ENCODE measurements around the gene GRIP1. TPM values are rescaled to one million over a fixed set of nuclear protein-coding genes. Genes with fewer than 3 reads are reported as not detected.

The GRIP1 gene
- total RNA-seq, 2 donors from 2014 or later = 5.2 to 19.5 TPM

- Histone ChIP-seq H3K4me1 (replicated peaks) (no peaks in the 10 kb centered on the region), H3K36me3 (no peaks in the 10 kb centered on the region), H3K9me3 (no peaks in the 10 kb centered on the region), H3K27ac (no peak overlapping the region), H3K4me3 (no peak overlapping the region), H3K27me3 (replicated peaks; ENCODE audit: insufficient read depth) (no peaks in the 10 kb centered on the region)
- no peak for DNase-seq (ENCODE audit: low spot score)
- intact Hi-C loops (cut with DNase I) = no loop called here
- TF ChIP-seq CTCF (IDR thresholded peaks at IDR 0.05) = no peak
- no peak for TF ChIP-seq POLR2AphosphoS5 (IDR thresholded peaks at IDR 0.05)
- no peak for TF ChIP-seq POLR2A (IDR thresholded peaks at IDR 0.05)
These were observed 210.9 kb downstream of the GRIP1 start for GRCh38 chr12:66467932-66468331.

- no peak for DNase-seq (ENCODE audit: low spot score)
- TF ChIP-seq CTCF (IDR thresholded peaks at IDR 0.05) (no peak), POLR2A (IDR thresholded peaks at IDR 0.05) (no peak), POLR2AphosphoS5 (IDR thresholded peaks at IDR 0.05) (no peak)
These were observed 217.5 kb downstream of the GRIP1 start for GRCh38 chr12:66461331-66461730.

GRCh38 chr12:66459944-66460482 is 218.9 kb downstream of the GRIP1 start:
- intact Hi-C loops (cut with DNase I) = no loop called here

More at GRCh38 chr12:66461331-66461730, 217.5 kb downstream of the GRIP1 start:
- WGBS = 73% methylated on average over 3 of the region's 3 CpGs
- Histone ChIP-seq H3K4me3 (no peak overlapping the region), H3K27ac (no peak overlapping the region), H3K27me3 (replicated peaks; ENCODE audit: insufficient read depth) (no peaks in the 10 kb centered on the region), H3K4me1 (replicated peaks) (no peaks in the 10 kb centered on the region), H3K36me3 (no peaks in the 10 kb centered on the region), H3K9me3 (no peaks in the 10 kb centered on the region)
- intact Hi-C loops (cut with DNase I) = no loop called here

GRCh38 chr12:66456612-66457011 is 222.3 kb downstream of the GRIP1 start:
- intact Hi-C loops (cut with DNase I) = no loop called here
- WGBS = 24% methylated on average over 2 of the region's 2 CpGs
- no peak for DNase-seq (ENCODE audit: low spot score)
- TF ChIP-seq POLR2AphosphoS5 (IDR thresholded peaks at IDR 0.05) (no peak), CTCF (IDR thresholded peaks at IDR 0.05) (no peak), POLR2A (IDR thresholded peaks at IDR 0.05) (no peak)
- Histone ChIP-seq H3K4me1 (replicated peaks) (no peaks in the 10 kb centered on the region), H3K4me3 (no peak overlapping the region), H3K36me3 (no peaks in the 10 kb centered on the region), H3K27ac (no peak overlapping the region), H3K27me3 (replicated peaks; ENCODE audit: insufficient read depth) (no peaks in the 10 kb centered on the region), H3K9me3 (no peaks in the 10 kb centered on the region)

More at GRCh38 chr12:66459944-66460482, 218.9 kb downstream of the GRIP1 start:
- Histone ChIP-seq H3K27ac (no peak overlapping the region), H3K36me3 (no peaks in the 10 kb centered on the region), H3K4me1 (replicated peaks) (no peaks in the 10 kb centered on the region), H3K9me3 (no peaks in the 10 kb centered on the region), H3K4me3 (no peak overlapping the region), H3K27me3 (replicated peaks; ENCODE audit: insufficient read depth) (no peaks in the 10 kb centered on the region)
- TF ChIP-seq POLR2A (IDR thresholded peaks at IDR 0.05) = no peak
- TF ChIP-seq POLR2AphosphoS5 (IDR thresholded peaks at IDR 0.05) = no peak
- no peak for TF ChIP-seq CTCF (IDR thresholded peaks at IDR 0.05)
- 81% methylated on average over 7 of the region's 7 CpGs for WGBS
- no peak for DNase-seq (ENCODE audit: low spot score)

GRCh38 chr12:66453844-66454243 is 225.0 kb downstream of the GRIP1 start:
- DNase-seq (ENCODE audit: low spot score) = no peak
- Histone ChIP-seq H3K4me3 (no peak overlapping the region), H3K36me3 (no peaks in the 10 kb centered on the region), H3K27me3 (replicated peaks; ENCODE audit: insufficient read depth) (no peaks in the 10 kb centered on the region), H3K27ac (no peak overlapping the region), H3K9me3 (no peaks in the 10 kb centered on the region), H3K4me1 (replicated peaks) (no peaks in the 10 kb centered on the region)
- intact Hi-C loops (cut with DNase I) = no loop called here
- TF ChIP-seq POLR2A (IDR thresholded peaks at IDR 0.05) = no peak
- no peak for TF ChIP-seq CTCF (IDR thresholded peaks at IDR 0.05)
- no peak for TF ChIP-seq POLR2AphosphoS5 (IDR thresholded peaks at IDR 0.05)

Data from prostate gland (tissue), 2 donors.